Endothelial cell of umbilical vein (primary cell): Measurements from ENCODE around the gene TCERG1L. TPM values are rescaled to one million over a fixed set of nuclear protein-coding genes. Genes with fewer than 3 reads are reported as not detected.

Experiments used
- BruUV-seq: library from RNA; stranded (reverse); fragments of 400-500 nt; replicated peaks from 2 replicates; lab custom pipeline; 2021; lab: Mats Ljungman, UMichigan
- CTCF ChIA-PET: fragments of 300-600, 350-600 bp; sonication (Branson Sonifier 250); formaldehyde crosslinking; loops from one replicate; lab custom pipeline; 2021; ENCODE audit warnings: antibody characterized with exemption, inconsistent platforms; lab: Charles Lee
- POLR2A ChIA-PET: fragments of 300-600, 350-600 bp; sonication (Branson Sonifier 250); formaldehyde crosslinking; loops from one replicate; lab custom pipeline; 2021; ENCODE audit warnings: antibody characterized with exemption, inconsistent platforms; lab: Charles Lee
- DNase-seq: peaks from one replicate; pipeline ENCODE4 v3.0.0-alpha.2; 2011; ENCODE audit warnings: low read depth, low spot score
- FAIRE-seq: peaks from 2 replicates; lab custom pipeline; 2011; peaks lifted over from hg19 to GRCh38; lab: Jason Lieb, UNC
- H2AFZ ChIP-seq: 2 replicates; pipeline ENCODE4 v1.6.0; 2012; ENCODE audit warnings: low read depth, low read length, control low read depth, inconsistent platforms
- H3K27ac ChIP-seq: 2 replicates; pipeline ENCODE4 v1.5.1; 2011; ENCODE audit warnings: low read depth, mild to moderate bottlenecking, control low read depth, low read length, moderate library complexity; ENCODE audit not compliant: insufficient read depth
- H3K27me3 ChIP-seq, 2 experiments: 2 replicates each; pipeline versions ENCODE4 v1.6.0 to v1.6.1; 2011; ENCODE audit warnings: low read length in 2 of 2, mixed read lengths in 1 of 2; ENCODE audit not compliant: control insufficient read depth in 2 of 2, insufficient read depth in 2 of 2
- H3K36me3 ChIP-seq, 2 experiments: 2 replicates in 1 of 2; 3 replicates in 1 of 2; pipeline ENCODE4 v1.5.1; 2011; ENCODE audit warnings: low read length in 2 of 2, mild to moderate bottlenecking in 1 of 2, moderate library complexity in 1 of 2; ENCODE audit not compliant: control insufficient read depth in 2 of 2, insufficient read depth in 2 of 2; ENCODE audit errors: extremely low read depth in 1 of 2
- H3K4me1 ChIP-seq: 3 replicates; pipeline ENCODE4 v1.5.1; 2011; ENCODE audit warnings: mild to moderate bottlenecking, low read length; ENCODE audit not compliant: control insufficient read depth, insufficient read depth; ENCODE audit errors: extremely low read depth
- H3K4me2 ChIP-seq: 2 replicates; pipeline ENCODE4 v1.6.1; 2011; ENCODE audit warnings: low read length, control low read depth, mixed read lengths; ENCODE audit not compliant: insufficient read depth
- H3K4me3 ChIP-seq, 3 experiments: fragments of 200-600 bp in 1 of 3; sonication (generic), shearing (Covaris generic) in 1 of 3; replicated peaks in 1 of 3; 2 replicates each; pipeline ENCODE4 v1.5.1; 2011 to 2016; ENCODE audit warnings: control low read depth in 3 of 3, low read length in 3 of 3, mild to moderate bottlenecking in 2 of 3, inconsistent platforms in 1 of 3, low read depth in 1 of 3, moderate library complexity in 1 of 3; ENCODE audit not compliant: insufficient read depth in 1 of 3
- H3K79me2 ChIP-seq: 2 replicates; pipeline ENCODE4 v1.6.0; 2012; ENCODE audit warnings: low read length, inconsistent platforms; ENCODE audit not compliant: control insufficient read depth, insufficient read depth
- H3K9ac ChIP-seq: replicated peaks from 2 replicates; pipeline ENCODE3; 2011; ENCODE audit warnings: low read length, control low read depth; ENCODE audit not compliant: insufficient read depth; ENCODE audit errors: extremely low read depth
- H3K9me1 ChIP-seq: replicated peaks from 3 replicates; pipeline ENCODE4 v1.6.0; 2011; ENCODE audit warnings: mild to moderate bottlenecking, low read length; ENCODE audit not compliant: control insufficient read depth, insufficient read depth; ENCODE audit errors: extremely low read depth
- H3K9me3 ChIP-seq: replicated peaks from 2 replicates; pipeline ENCODE4 v1.5.1; 2012; ENCODE audit warnings: low read length, inconsistent platforms; ENCODE audit not compliant: control insufficient read depth, insufficient read depth
- H4K20me1 ChIP-seq: replicated peaks from 2 replicates; pipeline ENCODE3; 2011; ENCODE audit warnings: mild to moderate bottlenecking, low read length; ENCODE audit not compliant: control insufficient read depth, insufficient read depth; ENCODE audit errors: extremely low read depth
- CTCF ChIP-seq, 2 donors: IDR thresholded peaks; 1 replicate in 1 of 2; 2 replicates in 1 of 2; pipeline ENCODE4 v1.5.1; 2011; ENCODE audit warnings: low read length in 2 of 2, mild to moderate bottlenecking in 2 of 2, moderate library complexity in 2 of 2, control low read depth in 1 of 2, inconsistent platforms in 1 of 2, low read depth in 1 of 2; ENCODE audit not compliant: insufficient read depth in 1 of 2; ENCODE audit errors: extremely low read depth in 1 of 2
- EZH2 ChIP-seq: IDR thresholded peaks from 2 replicates; pipeline ENCODE4 v1.6.1; 2012; ENCODE audit warnings: borderline replicate concordance, low read depth, mild to moderate bottlenecking, moderate library complexity, low read length, inconsistent platforms; ENCODE audit not compliant: severe bottlenecking
- FOS ChIP-seq: IDR thresholded peaks from 2 replicates; pipeline ENCODE4 v1.6.1; 2011; ENCODE audit warnings: mild to moderate bottlenecking, low read length, moderate library complexity, borderline replicate concordance; ENCODE audit not compliant: insufficient read depth
- GATA2 ChIP-seq: IDR thresholded peaks from 2 replicates; pipeline ENCODE4 v1.7.0; 2011; ENCODE audit warnings: low read depth, mild to moderate bottlenecking, moderate library complexity, mixed read lengths, low read length; ENCODE audit not compliant: insufficient read length, insufficient read depth
- JUN ChIP-seq: IDR thresholded peaks from 2 replicates; pipeline ENCODE4 v1.6.1; 2011; ENCODE audit warnings: borderline replicate concordance, low read depth; ENCODE audit not compliant: insufficient read length, insufficient read depth
- MAX ChIP-seq: IDR thresholded peaks from 2 replicates; pipeline ENCODE4 v1.6.1; 2011; ENCODE audit not compliant: insufficient read depth, insufficient read length
- MYC ChIP-seq: IDR thresholded peaks from one replicate; pipeline ENCODE4 v1.6.1; 2011; ENCODE audit warnings: mild to moderate bottlenecking, low read depth, low read length
- POLR2A ChIP-seq: IDR thresholded peaks from 2 replicates; pipeline ENCODE4 v1.6.1; 2012; ENCODE audit warnings: low read depth, mild to moderate bottlenecking, control low read depth, low read length
- POLR2AphosphoS5 ChIP-seq: IDR thresholded peaks from 2 replicates; pipeline ENCODE4 v1.6.1; 2012; ENCODE audit warnings: low read depth, mild to moderate bottlenecking, control low read depth, low read length, moderate library complexity; ENCODE audit not compliant: insufficient read depth
- dilution Hi-C: fragments of 300-500 bp; cut with MboI; formaldehyde crosslinking; loops from one replicate; pipeline ENCODE4 v1.15.0; 2019; ENCODE audit warnings: low sequenced_read_pairs; ENCODE audit not compliant: extremely low pct_ligation_motif_present
- intact Hi-C: fragments of 100-400 bp; cut with micrococcal nuclease; formaldehyde crosslinking; loops from one replicate; pipeline ENCODE4 v1.10.0; 2022
- polyA plus RNA-seq, 4 experiments: library from polyadenylated mRNA; depleted of rRNA in 3 of 4; stranded (reverse) in 3 of 4; unstranded in 1 of 4; fragments of >200 nt; gene quantifications; 2 replicates each; pipeline versions ENCODE4 v1.2.1 to v1.2.3, GENCODE V29; 2011 to 2012; ENCODE audit warnings: missing spikeins in 1 of 4
- total RNA-seq: library from RNA; stranded (reverse); gene quantifications from 2 replicates; pipeline ENCODE4 v1.2.3, GENCODE V29; 2021

TCERG1L gene
- total and polyA plus RNA-seq, 2 donors (not counting 3 experiments of a cell fraction or from before 2014, with no cell fraction given): not detected

- ChIA-PET CTCF (no interaction called here), POLR2A (no interaction called here)
- no peak overlapping the region for H3K4me3 ChIP-seq
- H3K79me2 ChIP-seq: no peaks in the 10 kb centered on the region
- no peak overlapping the region for H3K27ac ChIP-seq
- TF ChIP-seq FOS: no peak
- no peak for TF ChIP-seq MYC
- TF ChIP-seq JUN: no peak
- TF ChIP-seq GATA2: no peak
- no peak for TF ChIP-seq MAX
- no peak for TF ChIP-seq POLR2AphosphoS5
- no peak for TF ChIP-seq CTCF (IDR thresholded peaks at IDR 0.05; ENCODE audit: extremely low read depth in 1 of 2, insufficient read depth in 1 of 2, low read depth in 1 of 2, low read length in 2 of 2)
- no peak for TF ChIP-seq EZH2
- TF ChIP-seq POLR2A: no peak
- H3K9me1 ChIP-seq: no peaks in the 10 kb centered on the region
- no peak overlapping the region for H3K4me2 ChIP-seq
- dilution Hi-C loops: no loop called here
- H3K36me3 ChIP-seq: no peaks in the 10 kb centered on the region
- H3K9me3 ChIP-seq: peaks cover 6% of the 10 kb centered on the region
- no peaks in the 10 kb centered on the region for H3K4me1 ChIP-seq
- FAIRE-seq (no peak), DNase-seq (no peak)
- BruUV-seq: no TSS peak
- no peak overlapping the region for H2AFZ ChIP-seq
- no peak overlapping the region for H3K9ac ChIP-seq
- no peaks in the 10 kb centered on the region for H3K27me3 ChIP-seq
- intact Hi-C loops: no loop called here
- H4K20me1 ChIP-seq: no peaks in the 10 kb centered on the region
These were observed 97.6 kb downstream of the TCERG1L start for GRCh38 chr10:131213741-131214505.
